Keratinocyte (primary cell): Measurements from ENCODE around the gene PTPRU.

Experiments used
- CTCF ChIP-seq, 3 experiments: IDR thresholded peaks in 1 of 3; conservative IDR thresholded peaks in 1 of 3; optimal IDR thresholded peaks in 1 of 3; 2 replicates in 2 of 3; 3 replicates in 1 of 3; pipeline versions ENCODE3 to v1.5.1; 2011; ENCODE audit warnings: low read length in 3 of 3, mild to moderate bottlenecking in 3 of 3, moderate library complexity in 2 of 3, control low read depth in 1 of 3, inconsistent platforms in 1 of 3; ENCODE audit not compliant: insufficient read depth in 2 of 3; ENCODE audit errors: extremely low read depth in 1 of 3
- EZH2 ChIP-seq: IDR thresholded peaks from one replicate; pipeline ENCODE4 v1.6.1; 2012; ENCODE audit warnings: inconsistent platforms, mild to moderate bottlenecking, low read length, moderate library complexity

- TF ChIP-seq CTCF (optimal IDR thresholded peaks at IDR 0.05 in 1 of 3, IDR thresholded peaks at IDR 0.05 in 1 of 3, conservative IDR thresholded peaks at IDR 0.05 in 1 of 3; ENCODE audit: extremely low read depth in 1 of 3, insufficient read depth in 2 of 3, low read length in 3 of 3) (peak; percentile 11 to 31 (median 12)), EZH2 (no peak)
Measured at GRCh38 chr1:29341936-29342335, 105.6 kb downstream of the PTPRU start.
